Gastrocnemius medialis (tissue), 4 donors: ENCODE measurements around the gene ZNF611. TPM values are rescaled to one million over a fixed set of nuclear protein-coding genes. Genes with fewer than 3 reads are reported as not detected.
"Not testable (repeated sequence)": the region's sequence is repeated elsewhere in the genome, so short reads cannot be mapped to it uniquely, and the experiment has no call there.

Experiments used
- ATAC-seq, 2 donors: fragments of 150-250 bp; one replicate each; pipeline ENCODE4 v1.9.1; 2016
- DNase-seq, 2 donors: peaks; one replicate each; pipeline ENCODE4 v3.0.0-alpha.2; 2019
- H3K27ac ChIP-seq, 4 donors: fragments of 200-600 bp; sonication (generic); 1 replicate in 1 of 4; 2 replicates in 3 of 4; pipeline ENCODE4 v1.5.1; 2016 to 2018; ENCODE audit warnings: mild to moderate bottlenecking in 2 of 4, moderate library complexity in 1 of 4
- H3K27me3 ChIP-seq, 3 donors: fragments of 200-600 bp; sonication (generic) in 2 of 3; 1 replicate in 1 of 3; 2 replicates in 2 of 3; pipeline versions ENCODE4 v1.5.1 to v1.6.0; 2016 to 2019; ENCODE audit warnings: mild to moderate bottlenecking in 1 of 3, moderate library complexity in 1 of 3
- H3K36me3 ChIP-seq, 2 donors: fragments of 200-600 bp; sonication (generic) in 1 of 2; one replicate each; pipeline ENCODE4 v1.5.1; 2017 to 2018
- H3K4me1 ChIP-seq, 2 donors: fragments of 200-600 bp; sonication (generic) in 1 of 2; one replicate each; pipeline ENCODE4 v1.5.1; 2016 to 2017; ENCODE audit warnings: mild to moderate bottlenecking in 2 of 2
- H3K4me3 ChIP-seq, 4 donors: fragments of 200-600 bp; sonication (generic) in 3 of 4; 1 replicate in 1 of 4; 2 replicates in 3 of 4; pipeline ENCODE4 v1.5.1; 2016 to 2019; ENCODE audit warnings: mild to moderate bottlenecking in 2 of 4
- H3K9me3 ChIP-seq, 3 donors: fragments of 200-600 bp; sonication (generic) in 2 of 3; 1 replicate in 1 of 3; 2 replicates in 2 of 3; pipeline ENCODE4 v1.5.1; 2016 to 2019
- POLR2A ChIP-seq, 2 donors: fragments of 450-650 bp; IDR thresholded peaks; one replicate each; pipeline ENCODE4 v1.6.1; 2017; ENCODE audit warnings: antibody characterized with exemption in 2 of 2, mild to moderate bottlenecking in 2 of 2, moderate library complexity in 2 of 2
- in situ Hi-C, 4 donors: fragments of 200-750 bp; cut with MboI; loops; one replicate each; pipeline versions ENCODE4 v1.15.0 to v1.8.0; 2017; ENCODE audit warnings: low sequenced_read_pairs in 4 of 4
- intact Hi-C: fragments of 100-400 bp; cut with DNase I; formaldehyde crosslinking; loops from one replicate; pipeline ENCODE4 v1.15.1; 2023; ENCODE audit warnings: low total_unique reads
- total RNA-seq, 4 donors: library from RNA; depleted of rRNA; stranded (reverse); fragments of >200 nt; gene quantifications; one replicate each; pipeline versions ENCODE4 v1.1.0 to v1.2.3, GENCODE V29; 2016
- TF ChIP-seq, protein P1 (sequence below), 5 experiments: fragments of 450-650 bp in 3 of 5; fragments of 200-600 bp in 2 of 5; sonication (generic) in 2 of 5; IDR thresholded peaks in 4 of 5; conservative IDR thresholded peaks in 1 of 5; 1 replicate in 4 of 5; 2 replicates in 1 of 5; pipeline ENCODE4 v1.5.1; 2016 to 2019; ENCODE audit warnings: antibody characterized with exemption in 5 of 5, mild to moderate bottlenecking in 3 of 5, moderate library complexity in 3 of 5

The ZNF611 gene
- total RNA-seq, 4 donors from 2014 or later = 1.7 to 4.0 (median 2.5) TPM

DNA sequence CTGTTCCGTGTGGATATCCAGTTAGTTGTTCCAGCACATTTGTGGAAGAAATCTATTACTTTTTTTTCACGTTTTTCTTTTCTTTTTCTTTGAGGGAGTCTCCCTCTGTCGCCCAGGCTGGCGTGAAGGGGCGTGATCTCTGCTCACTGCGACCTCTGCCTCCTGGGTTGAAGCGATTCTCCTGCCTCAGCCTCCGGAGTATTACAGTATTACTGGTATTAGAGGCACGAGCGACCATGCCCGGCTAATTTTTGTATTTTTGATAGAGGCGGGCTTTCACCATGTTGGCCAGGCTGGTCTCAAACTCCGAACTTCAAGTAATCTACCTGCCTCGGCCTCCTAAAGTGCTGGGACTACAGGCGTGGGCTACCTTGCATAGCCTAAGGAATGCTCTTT is 43.6 kb downstream of the ZNF611 start:
- Histone ChIP-seq H3K4me3 (peak overlapping the region; percentile 57 to 70 (median 60)), H3K36me3 (no peaks in the 10 kb centered on the region), H3K27ac (peak overlapping the region; percentile 81 to 84 (median 82)), H3K27me3 (peaks cover 0 to 6% (median 3%) of the 10 kb centered on the region in 3 donors), H3K4me1 (peaks cover 3 to 8% of the 10 kb centered on the region in 2 donors), H3K9me3 (no peaks in the 10 kb centered on the region)
- DNase-seq (no peak), ATAC-seq (no peak)
- in situ Hi-C loops = no loop called here
- intact Hi-C loops = loop anchor here (2.0 to 5.0 kb wide), 2 partner anchors 46 to 52 kb away; partner anchors contain the start of genes ZNF611 and ZNF83
- TF ChIP-seq, protein P1, sequence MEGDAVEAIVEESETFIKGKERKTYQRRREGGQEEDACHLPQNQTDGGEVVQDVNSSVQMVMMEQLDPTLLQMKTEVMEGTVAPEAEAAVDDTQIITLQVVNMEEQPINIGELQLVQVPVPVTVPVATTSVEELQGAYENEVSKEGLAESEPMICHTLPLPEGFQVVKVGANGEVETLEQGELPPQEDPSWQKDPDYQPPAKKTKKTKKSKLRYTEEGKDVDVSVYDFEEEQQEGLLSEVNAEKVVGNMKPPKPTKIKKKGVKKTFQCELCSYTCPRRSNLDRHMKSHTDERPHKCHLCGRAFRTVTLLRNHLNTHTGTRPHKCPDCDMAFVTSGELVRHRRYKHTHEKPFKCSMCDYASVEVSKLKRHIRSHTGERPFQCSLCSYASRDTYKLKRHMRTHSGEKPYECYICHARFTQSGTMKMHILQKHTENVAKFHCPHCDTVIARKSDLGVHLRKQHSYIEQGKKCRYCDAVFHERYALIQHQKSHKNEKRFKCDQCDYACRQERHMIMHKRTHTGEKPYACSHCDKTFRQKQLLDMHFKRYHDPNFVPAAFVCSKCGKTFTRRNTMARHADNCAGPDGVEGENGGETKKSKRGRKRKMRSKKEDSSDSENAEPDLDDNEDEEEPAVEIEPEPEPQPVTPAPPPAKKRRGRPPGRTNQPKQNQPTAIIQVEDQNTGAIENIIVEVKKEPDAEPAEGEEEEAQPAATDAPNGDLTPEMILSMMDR (IDR thresholded peaks at IDR 0.05 in 4 of 5, conservative IDR thresholded peaks at IDR 0.05 in 1 of 5) = no peak
- TF ChIP-seq POLR2A (IDR thresholded peaks at IDR 0.05) = no peak

DNA sequence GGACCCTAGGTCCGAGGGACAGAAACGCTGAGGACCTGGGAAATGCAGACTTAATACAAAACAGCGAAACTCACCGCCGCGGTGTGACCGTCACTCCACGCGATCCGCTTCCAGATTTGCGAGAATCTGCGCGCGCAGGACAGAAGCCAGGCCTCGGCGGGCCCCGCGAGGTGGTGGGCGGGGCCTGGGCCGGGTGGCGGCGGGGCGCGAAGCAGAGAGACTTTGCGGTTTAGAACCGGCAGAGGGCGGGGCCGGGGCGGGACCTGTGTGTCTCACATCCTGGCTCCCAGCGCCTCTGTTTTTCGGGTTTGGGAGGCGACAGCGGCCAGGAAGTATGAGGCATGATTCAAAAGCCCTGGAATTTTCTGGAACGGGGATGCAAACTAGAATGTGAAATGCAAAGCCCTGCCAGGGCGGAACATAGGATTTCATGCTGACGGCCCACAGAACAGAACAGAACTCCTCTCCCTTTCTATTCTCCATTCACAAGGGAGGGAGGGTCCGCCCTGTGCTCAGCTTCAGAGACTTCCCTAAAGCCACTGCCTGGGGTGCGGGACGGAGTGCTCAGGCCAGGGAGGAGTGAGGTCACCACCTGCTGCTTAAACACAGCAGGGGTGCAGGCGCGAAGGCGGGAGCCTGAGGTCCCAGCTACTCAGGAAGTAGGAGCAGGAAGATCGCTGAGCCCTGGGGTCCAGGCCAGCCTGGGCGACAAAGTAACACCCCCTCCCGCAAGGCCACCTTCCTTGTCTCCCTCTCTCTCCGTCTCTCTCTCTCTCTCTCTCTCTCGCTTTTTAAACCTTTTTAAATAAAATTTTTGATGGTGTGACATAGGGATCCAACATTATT is 44.3 kb downstream of the ZNF611 start:
- TF ChIP-seq, protein P1 (IDR thresholded peaks at IDR 0.05 in 4 of 5, conservative IDR thresholded peaks at IDR 0.05 in 1 of 5) = peak in 2 of 5 experiments; percentile 26 to 34
- peak; percentile 38 to 72 for TF ChIP-seq POLR2A (IDR thresholded peaks at IDR 0.05)
- H3K36me3 ChIP-seq = no peaks in the 10 kb centered on the region
- H3K27ac ChIP-seq = peak overlapping the region; percentile 81 to 84 (median 82)
- DNase-seq (peak; percentile 76 to 82), ATAC-seq (peak; percentile 89 to 92)
- H3K27me3 ChIP-seq = peaks cover 0 to 6% (median 3%) of the 10 kb centered on the region in 3 donors
- no peaks in the 10 kb centered on the region for H3K9me3 ChIP-seq
- in situ Hi-C loops = no loop called here
- intact Hi-C loops = loop anchor here (2.0 to 5.0 kb wide), 2 partner anchors 47 to 52 kb away; partner anchors contain the start of genes ZNF611 and ZNF83
- H3K4me3 ChIP-seq = peak overlapping the region; percentile 57 to 70 (median 60)
- H3K4me1 ChIP-seq = peaks cover 3 to 8% of the 10 kb centered on the region in 2 donors

DNA sequence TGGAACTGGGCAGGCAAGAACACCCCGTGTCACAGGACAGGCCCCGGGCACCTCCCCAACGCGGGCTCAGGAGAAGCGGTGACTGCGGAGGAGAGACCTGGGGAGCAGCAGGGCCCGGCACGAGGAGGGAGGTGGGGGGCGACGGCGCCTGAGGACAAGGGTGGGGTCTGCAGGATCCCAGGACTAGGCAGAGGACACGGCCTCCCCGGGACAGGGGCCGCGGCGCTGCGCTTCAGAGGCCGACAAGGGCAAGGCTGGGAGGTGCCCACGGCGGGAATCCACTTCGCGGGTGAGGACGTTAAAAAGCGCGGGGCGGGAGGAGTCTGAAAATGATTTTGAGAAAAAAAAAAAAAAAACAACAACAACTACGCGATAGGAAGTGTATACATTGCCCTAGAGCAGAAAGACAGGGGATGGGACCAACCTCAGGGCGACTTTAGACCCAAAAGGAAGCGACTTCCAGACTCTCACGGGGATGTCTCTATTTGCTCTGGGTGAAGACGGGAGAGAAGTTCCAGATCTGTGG is 44.9 kb downstream of the ZNF611 start:
- in situ Hi-C loops = no loop called here
- TF ChIP-seq POLR2A (IDR thresholded peaks at IDR 0.05) = no peak
- TF ChIP-seq, protein P1 (IDR thresholded peaks at IDR 0.05 in 4 of 5, conservative IDR thresholded peaks at IDR 0.05 in 1 of 5) = no peak
- ATAC-seq = peak; percentile 52 to 63
- Histone ChIP-seq H3K36me3 (no peaks in the 10 kb centered on the region), H3K4me1 (peaks cover 3 to 8% of the 10 kb centered on the region in 2 donors), H3K9me3 (no peaks in the 10 kb centered on the region), H3K27me3 (peaks cover 0 to 6% (median 3%) of the 10 kb centered on the region in 3 donors), H3K4me3 (peak overlapping the region; percentile 57 to 70 (median 60)), H3K27ac (peak overlapping the region; percentile 81 to 84 (median 82))
- peak; percentile 5 to 12 for DNase-seq
- intact Hi-C loops = loop anchor here (2.0 to 5.0 kb wide), 2 partner anchors 47 to 51 kb away; partner anchors contain the start of genes ZNF611 and ZNF83

DNA sequence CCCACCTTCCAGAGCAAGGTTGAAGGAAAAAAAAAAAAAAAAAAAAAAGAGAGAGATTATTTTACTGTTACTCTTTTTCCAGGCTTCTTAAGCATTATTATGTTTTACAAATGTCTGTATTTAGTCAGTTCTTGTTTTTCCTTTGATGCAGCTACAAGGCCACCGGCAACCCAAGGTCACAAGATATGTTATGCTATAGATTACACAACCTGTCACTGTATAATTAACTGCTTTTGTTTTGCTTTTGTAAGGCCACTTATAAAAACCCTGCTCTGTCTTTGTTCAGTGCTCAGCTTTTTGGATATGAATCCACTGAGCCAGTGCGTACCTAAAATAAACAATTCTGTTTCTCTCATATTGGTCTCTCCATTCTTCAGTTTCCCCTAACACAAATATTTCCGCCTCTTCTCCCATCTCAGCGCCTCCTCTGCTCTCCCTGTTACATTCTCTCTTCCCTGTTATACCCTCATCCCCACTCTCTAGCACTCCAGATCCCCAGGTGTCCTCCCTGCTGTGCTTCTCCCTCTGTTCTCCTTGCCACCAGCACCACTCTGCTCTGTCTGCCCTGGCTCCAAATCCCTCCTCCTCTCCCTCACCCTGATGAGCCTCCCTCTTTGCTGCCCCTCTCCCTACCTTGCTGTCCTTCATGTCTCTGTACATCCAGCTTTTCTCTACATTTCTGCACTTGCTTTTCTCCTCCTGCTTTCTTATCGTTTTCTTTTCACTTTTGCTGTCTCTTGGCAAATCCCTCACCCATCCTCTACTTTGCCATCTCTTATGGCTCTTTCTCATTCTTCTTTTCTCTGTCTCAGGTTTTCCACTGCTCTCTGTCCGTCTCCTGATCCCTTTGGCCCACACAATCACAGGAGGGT is 45.7 kb downstream of the ZNF611 start:
- Histone ChIP-seq H3K4me3 (peak overlapping the region; percentile 57 to 70 (median 60)), H3K27ac (peak overlapping the region; percentile 81 to 84 (median 82))
- in situ Hi-C loops, ATAC-seq, intact Hi-C loops, H3K9me3 ChIP-seq, H3K27me3 ChIP-seq, H3K4me1 ChIP-seq, H3K36me3 ChIP-seq, DNase-seq: not testable (repeated sequence)
